Stimulated activated naive CD8-positive, alpha-beta T cell treated with anti-CD3 and anti-CD28 coated beads, Interleukin-15, Interleukin-2, amounts not matched to agents 100 ng/mL and 50 ng/mL, for 24 hours (primary cell): ENCODE data around the gene ALDH1B1.
"Not testable (repeated sequence)": the region's sequence is repeated elsewhere in the genome, so short reads cannot be mapped to it uniquely, and the experiment has no call there.

Experiments used
- H3K27ac Mint-ChIP-seq: one replicate; pipeline ENCODE4 v1.8.0; 2021; ENCODE audit warnings: mild to moderate bottlenecking, mixed read lengths
- H3K27me3 Mint-ChIP-seq: one replicate; pipeline ENCODE4 v1.8.0; 2021; ENCODE audit warnings: mixed read lengths
- H3K36me3 Mint-ChIP-seq: one replicate; pipeline ENCODE4 v1.8.0; 2021; ENCODE audit warnings: low read depth, mixed read lengths
- H3K4me1 Mint-ChIP-seq: one replicate; pipeline ENCODE4 v1.8.0; 2021; ENCODE audit warnings: low read depth, mixed read lengths
- H3K4me3 Mint-ChIP-seq: one replicate; pipeline ENCODE4 v1.8.0; 2021; ENCODE audit warnings: mild to moderate bottlenecking, mixed read lengths
- H3K9me3 Mint-ChIP-seq: one replicate; pipeline ENCODE4 v1.8.0; 2021; ENCODE audit warnings: mixed read lengths

Gene ALDH1B1

GRCh38 chr9:38374847-38375571, 17.5 kb upstream of the ALDH1B1 start:
- Mint-ChIP-seq H3K27ac (no peak overlapping the region), H3K4me3 (no peak overlapping the region), H3K27me3 (peaks cover 12% of the 10 kb centered on the region), H3K9me3 (no peaks in the 10 kb centered on the region), H3K36me3 (no peaks in the 10 kb centered on the region), H3K4me1 (no peaks in the 10 kb centered on the region)

- Mint-ChIP-seq H3K36me3 (no peaks in the 10 kb centered on the region), H3K27me3 (peaks cover 12% of the 10 kb centered on the region), H3K27ac (no peak overlapping the region), H3K9me3 (no peaks in the 10 kb centered on the region), H3K4me1 (no peaks in the 10 kb centered on the region), H3K4me3 (no peak overlapping the region)
These were observed 16.9 kb upstream of the ALDH1B1 start for GRCh38 chr9:38375572-38375963.

- no peaks in the 10 kb centered on the region for H3K4me1 Mint-ChIP-seq
- H3K36me3 Mint-ChIP-seq: no peaks in the 10 kb centered on the region
- H3K27ac Mint-ChIP-seq: no peak overlapping the region
- no peaks in the 10 kb centered on the region for H3K9me3 Mint-ChIP-seq
- H3K27me3 Mint-ChIP-seq: peaks cover 6% of the 10 kb centered on the region
- no peak overlapping the region for H3K4me3 Mint-ChIP-seq
These were observed 16.4 kb upstream of the ALDH1B1 start for GRCh38 chr9:38376021-38376670.

GRCh38 chr9:38377336-38378083, 15.0 kb upstream of the ALDH1B1 start:
- not testable (repeated sequence) for H3K4me1 Mint-ChIP-seq, H3K36me3 Mint-ChIP-seq, H3K27me3 Mint-ChIP-seq, H3K27ac Mint-ChIP-seq, H3K4me3 Mint-ChIP-seq, H3K9me3 Mint-ChIP-seq

- Mint-ChIP-seq H3K27me3 (peaks cover 7% of the 10 kb centered on the region), H3K27ac (no peak overlapping the region), H3K4me1 (no peaks in the 10 kb centered on the region), H3K36me3 (no peaks in the 10 kb centered on the region), H3K4me3 (no peak overlapping the region), H3K9me3 (peaks cover 6% of the 10 kb centered on the region)
These were observed 12.2 kb upstream of the ALDH1B1 start for GRCh38 chr9:38380230-38380871.

GRCh38 chr9:38380872-38381534, 11.5 kb upstream of the ALDH1B1 start:
- no peaks in the 10 kb centered on the region for H3K4me1 Mint-ChIP-seq
- H3K9me3 Mint-ChIP-seq: peaks cover 6% of the 10 kb centered on the region
- H3K27ac Mint-ChIP-seq: no peak overlapping the region
- H3K27me3 Mint-ChIP-seq: peaks cover 7% of the 10 kb centered on the region
- H3K4me3 Mint-ChIP-seq: no peak overlapping the region
- no peaks in the 10 kb centered on the region for H3K36me3 Mint-ChIP-seq

- Mint-ChIP-seq H3K4me1 (no peaks in the 10 kb centered on the region), H3K27ac (no peak overlapping the region), H3K27me3 (peaks cover 9% of the 10 kb centered on the region)
These were observed 10.4 kb upstream of the ALDH1B1 start for GRCh38 chr9:38382141-38382540.

GRCh38 chr9:38384990-38385848, 7.3 kb upstream of the ALDH1B1 start:
- peaks cover 6% of the 10 kb centered on the region for H3K9me3 Mint-ChIP-seq

More at GRCh38 chr9:38382141-38382540, 10.4 kb upstream of the ALDH1B1 start:
- H3K9me3 Mint-ChIP-seq: peaks cover 6% of the 10 kb centered on the region
- H3K36me3 Mint-ChIP-seq: no peaks in the 10 kb centered on the region
- no peak overlapping the region for H3K4me3 Mint-ChIP-seq

GRCh38 chr9:38385896-38386295, 6.6 kb upstream of the ALDH1B1 start:
- H3K27me3 Mint-ChIP-seq: peaks cover 16% of the 10 kb centered on the region

More at GRCh38 chr9:38384990-38385848, 7.3 kb upstream of the ALDH1B1 start:
- Mint-ChIP-seq H3K27me3 (peaks cover 14% of the 10 kb centered on the region), H3K4me3 (no peak overlapping the region), H3K36me3 (no peaks in the 10 kb centered on the region), H3K27ac (no peak overlapping the region), H3K4me1 (no peaks in the 10 kb centered on the region)

GRCh38 chr9:38386319-38386895, 6.1 kb upstream of the ALDH1B1 start:
- H3K36me3 Mint-ChIP-seq: no peaks in the 10 kb centered on the region
- no peak overlapping the region for H3K27ac Mint-ChIP-seq
- H3K9me3 Mint-ChIP-seq: peaks cover 6% of the 10 kb centered on the region
- no peaks in the 10 kb centered on the region for H3K4me1 Mint-ChIP-seq
- H3K4me3 Mint-ChIP-seq: no peak overlapping the region
- H3K27me3 Mint-ChIP-seq: peaks cover 18% of the 10 kb centered on the region

More at GRCh38 chr9:38385896-38386295, 6.6 kb upstream of the ALDH1B1 start:
- H3K4me3 Mint-ChIP-seq: no peak overlapping the region
- no peaks in the 10 kb centered on the region for H3K36me3 Mint-ChIP-seq
- no peak overlapping the region for H3K27ac Mint-ChIP-seq
- H3K4me1 Mint-ChIP-seq: no peaks in the 10 kb centered on the region
- peaks cover 6% of the 10 kb centered on the region for H3K9me3 Mint-ChIP-seq

GRCh38 chr9:38387066-38387465, 5.4 kb upstream of the ALDH1B1 start:
- H3K9me3 Mint-ChIP-seq: peaks cover 6% of the 10 kb centered on the region
- no peak overlapping the region for H3K4me3 Mint-ChIP-seq
- H3K27me3 Mint-ChIP-seq: peaks cover 18% of the 10 kb centered on the region
- no peaks in the 10 kb centered on the region for H3K36me3 Mint-ChIP-seq
- no peaks in the 10 kb centered on the region for H3K4me1 Mint-ChIP-seq
- no peak overlapping the region for H3K27ac Mint-ChIP-seq

GRCh38 chr9:38387751-38388150, 4.8 kb upstream of the ALDH1B1 start:
- H3K27ac Mint-ChIP-seq: no peak overlapping the region
- no peak overlapping the region for H3K4me3 Mint-ChIP-seq
- no peaks in the 10 kb centered on the region for H3K36me3 Mint-ChIP-seq
- peaks cover 18% of the 10 kb centered on the region for H3K27me3 Mint-ChIP-seq
- H3K9me3 Mint-ChIP-seq: peaks cover 6% of the 10 kb centered on the region
- H3K4me1 Mint-ChIP-seq: no peaks in the 10 kb centered on the region
